H1 (cell line): Measurements from ENCODE around the gene ATP1A3.

Source experiments
- EP300 ChIP-seq, 2 experiments: IDR thresholded peaks; 1 replicate in 1 of 2; 2 replicates in 1 of 2; pipeline ENCODE4 v1.6.1; 2011 to 2012; ENCODE audit warnings: low read depth in 2 of 2, low read length in 2 of 2, mild to moderate bottlenecking in 2 of 2, borderline replicate concordance in 1 of 2, inconsistent platforms in 1 of 2, moderate library complexity in 1 of 2
- RNF2 ChIP-seq: fragments of 200-900, 300-1000 bp; sonication (generic); IDR thresholded peaks from 2 replicates; pipeline ENCODE4 v1.7.1; 2016; ENCODE audit warnings: borderline replicate concordance, low read depth, mild to moderate bottlenecking, antibody characterized with exemption, low read length; ENCODE audit not compliant: poor library complexity, severe bottlenecking; ENCODE audit errors: missing control alignments

- TF ChIP-seq EP300 (IDR thresholded peaks at IDR 0.05; ENCODE audit: borderline replicate concordance in 1 of 2, low read depth in 2 of 2, low read length in 2 of 2): 0 out of 3 replicates have a peak, but pooled peaks of 1 of the 2 experiments have one; percentile 52
- TF ChIP-seq RNF2: no peak
Observed at GRCh38 chr19:42032431-42032830, 38.4 kb upstream of the ATP1A3 start.
